ENCODE data around the gene CRAMP1.
"Not testable (repeated sequence)": the region's sequence is repeated elsewhere in the genome, so short reads cannot be mapped to it uniquely, and the experiment has no call there.

Gene CRAMP1

GRCh38 chr16:1698680-1699079 is 86.5 kb downstream of the CRAMP1 start:
- H3K4me1 ChIP-seq (ENCODE audit: control insufficient read depth, insufficient read depth, low read length): no peaks in the 10 kb centered on the region
- no peaks in the 10 kb centered on the region for H3K36me3 ChIP-seq (ENCODE audit: control insufficient read depth, insufficient read depth, low read length)
- no peaks in the 10 kb centered on the region for H3K9me3 ChIP-seq (ENCODE audit: control insufficient read depth, low read length)
- no peak overlapping the region for H3K9ac ChIP-seq (ENCODE audit: low read length)
- no peak overlapping the region for H3K4me3 ChIP-seq (ENCODE audit: low read length)
- no peaks in the 10 kb centered on the region for H3K27me3 ChIP-seq (ENCODE audit: control insufficient read depth, insufficient read depth, low read length)

GRCh38 chr16:1700246-1700645 is 88.1 kb downstream of the CRAMP1 start:
- Histone ChIP-seq H3K4me1 (ENCODE audit: control insufficient read depth, insufficient read depth, low read length) (peaks cover 4% of the 10 kb centered on the region), H3K9me3 (ENCODE audit: control insufficient read depth, low read length) (no peaks in the 10 kb centered on the region), H3K4me3 (ENCODE audit: low read length) (no peak overlapping the region), H3K27me3 (ENCODE audit: control insufficient read depth, insufficient read depth, low read length) (no peaks in the 10 kb centered on the region), H3K9ac (ENCODE audit: low read length) (no peak overlapping the region), H3K36me3 (ENCODE audit: control insufficient read depth, insufficient read depth, low read length) (no peaks in the 10 kb centered on the region)

GRCh38 chr16:1701216-1701878 is 89.2 kb downstream of the CRAMP1 start:
- no peak overlapping the region for H3K9ac ChIP-seq (ENCODE audit: low read length)
- no peaks in the 10 kb centered on the region for H3K9me3 ChIP-seq (ENCODE audit: control insufficient read depth, low read length)
- H3K36me3 ChIP-seq (ENCODE audit: control insufficient read depth, insufficient read depth, low read length): no peaks in the 10 kb centered on the region
- H3K27me3 ChIP-seq (ENCODE audit: control insufficient read depth, insufficient read depth, low read length): no peaks in the 10 kb centered on the region
- peaks cover 4% of the 10 kb centered on the region for H3K4me1 ChIP-seq (ENCODE audit: control insufficient read depth, insufficient read depth, low read length)
- H3K4me3 ChIP-seq (ENCODE audit: low read length): no peak overlapping the region

GRCh38 chr16:1705324-1705687 is 93.1 kb downstream of the CRAMP1 start:
- not testable (repeated sequence) for H3K36me3 ChIP-seq (ENCODE audit: control insufficient read depth, insufficient read depth, low read length); H3K9me3 ChIP-seq (ENCODE audit: control insufficient read depth, low read length); H3K27me3 ChIP-seq (ENCODE audit: control insufficient read depth, insufficient read depth, low read length)
- peak overlapping the region; percentile 80 for H3K9ac ChIP-seq (ENCODE audit: low read length)
- H3K4me3 ChIP-seq (ENCODE audit: low read length): peak overlapping the region; percentile 64
- H3K4me1 ChIP-seq (ENCODE audit: control insufficient read depth, insufficient read depth, low read length): peaks cover 26% of the 10 kb centered on the region

- Histone ChIP-seq H3K4me1 (ENCODE audit: control insufficient read depth, insufficient read depth, low read length) (peaks cover 26% of the 10 kb centered on the region), H3K4me3 (ENCODE audit: low read length) (peak within 1 kb of the TSS; percentile 64), H3K9me3 (ENCODE audit: control insufficient read depth, low read length) (no peaks in the 10 kb centered on the region), H3K36me3 (ENCODE audit: control insufficient read depth, insufficient read depth, low read length) (no peaks in the 10 kb centered on the region), H3K27me3 (ENCODE audit: control insufficient read depth, insufficient read depth, low read length) (no peaks in the 10 kb centered on the region), H3K9ac (ENCODE audit: low read length) (peak within 1 kb of the TSS; percentile 80)
Measured at GRCh38 chr16:1705688-1706385, 93.7 kb downstream of the CRAMP1 start, which contains the start of gene MAPK8IP3. Gene MAPK8IP3, plus strand, starts transcription at chr16:1706195. Its CDS starts 145 bp downstream, at chr16:1706340.

- no peaks in the 10 kb centered on the region for H3K36me3 ChIP-seq (ENCODE audit: control insufficient read depth, insufficient read depth, low read length)
- peaks cover 26% of the 10 kb centered on the region for H3K4me1 ChIP-seq (ENCODE audit: control insufficient read depth, insufficient read depth, low read length)
- peak overlapping the region; percentile 64 for H3K4me3 ChIP-seq (ENCODE audit: low read length)
- no peaks in the 10 kb centered on the region for H3K9me3 ChIP-seq (ENCODE audit: control insufficient read depth, low read length)
- H3K9ac ChIP-seq (ENCODE audit: low read length): peak overlapping the region; percentile 80
- no peaks in the 10 kb centered on the region for H3K27me3 ChIP-seq (ENCODE audit: control insufficient read depth, insufficient read depth, low read length)
Measured at GRCh38 chr16:1706386-1707192, 94.4 kb downstream of the CRAMP1 start.

GRCh38 chr16:1707193-1707790 is 95.1 kb downstream of the CRAMP1 start:
- H3K4me3 ChIP-seq (ENCODE audit: low read length): peak overlapping the region; percentile 42
- H3K9ac ChIP-seq (ENCODE audit: low read length): peak overlapping the region; percentile 63
- no peaks in the 10 kb centered on the region for H3K27me3 ChIP-seq (ENCODE audit: control insufficient read depth, insufficient read depth, low read length)
- H3K4me1 ChIP-seq (ENCODE audit: control insufficient read depth, insufficient read depth, low read length): peaks cover 26% of the 10 kb centered on the region
- no peaks in the 10 kb centered on the region for H3K9me3 ChIP-seq (ENCODE audit: control insufficient read depth, low read length)
- no peaks in the 10 kb centered on the region for H3K36me3 ChIP-seq (ENCODE audit: control insufficient read depth, insufficient read depth, low read length)

- Histone ChIP-seq H3K9me3 (ENCODE audit: control insufficient read depth, low read length) (no peaks in the 10 kb centered on the region), H3K4me1 (ENCODE audit: control insufficient read depth, insufficient read depth, low read length) (peaks cover 26% of the 10 kb centered on the region), H3K4me3 (ENCODE audit: low read length) (no peak overlapping the region), H3K9ac (ENCODE audit: low read length) (peak overlapping the region; percentile 63), H3K36me3 (ENCODE audit: control insufficient read depth, insufficient read depth, low read length) (no peaks in the 10 kb centered on the region), H3K27me3 (ENCODE audit: control insufficient read depth, insufficient read depth, low read length) (no peaks in the 10 kb centered on the region)
Measured at GRCh38 chr16:1708083-1708767, 96.1 kb downstream of the CRAMP1 start.

GRCh38 chr16:1708768-1709180 is 96.6 kb downstream of the CRAMP1 start:
- Histone ChIP-seq H3K4me1 (ENCODE audit: control insufficient read depth, insufficient read depth, low read length) (peaks cover 26% of the 10 kb centered on the region), H3K9me3 (ENCODE audit: control insufficient read depth, low read length) (no peaks in the 10 kb centered on the region), H3K36me3 (ENCODE audit: control insufficient read depth, insufficient read depth, low read length) (no peaks in the 10 kb centered on the region), H3K4me3 (ENCODE audit: low read length) (no peak overlapping the region), H3K27me3 (ENCODE audit: control insufficient read depth, insufficient read depth, low read length) (no peaks in the 10 kb centered on the region), H3K9ac (ENCODE audit: low read length) (no peak overlapping the region)

GRCh38 chr16:1709356-1709755 is 97.2 kb downstream of the CRAMP1 start:
- no peaks in the 10 kb centered on the region for H3K36me3 ChIP-seq (ENCODE audit: control insufficient read depth, insufficient read depth, low read length)
- H3K4me1 ChIP-seq (ENCODE audit: control insufficient read depth, insufficient read depth, low read length): peaks cover 26% of the 10 kb centered on the region
- H3K9me3 ChIP-seq (ENCODE audit: control insufficient read depth, low read length): no peaks in the 10 kb centered on the region
- H3K4me3 ChIP-seq (ENCODE audit: low read length): no peak overlapping the region
- H3K9ac ChIP-seq (ENCODE audit: low read length): no peak overlapping the region
- no peaks in the 10 kb centered on the region for H3K27me3 ChIP-seq (ENCODE audit: control insufficient read depth, insufficient read depth, low read length)

GRCh38 chr16:1710811-1711507 is 98.8 kb downstream of the CRAMP1 start:
- Histone ChIP-seq H3K4me1 (ENCODE audit: control insufficient read depth, insufficient read depth, low read length) (peaks cover 22% of the 10 kb centered on the region), H3K9ac (ENCODE audit: low read length) (no peak overlapping the region), H3K4me3 (ENCODE audit: low read length) (no peak overlapping the region), H3K27me3 (ENCODE audit: control insufficient read depth, insufficient read depth, low read length) (no peaks in the 10 kb centered on the region), H3K36me3 (ENCODE audit: control insufficient read depth, insufficient read depth, low read length) (no peaks in the 10 kb centered on the region), H3K9me3 (ENCODE audit: control insufficient read depth, low read length) (no peaks in the 10 kb centered on the region)

Data from mucosa of stomach (tissue), 1 donor.